K562 (cell line): ENCODE data around the gene EFNB3. TPM values are rescaled to one million over a fixed set of nuclear protein-coding genes. Genes with fewer than 3 reads are reported as not detected.

Experiments used
- CBX5 ChIP-seq: IDR thresholded peaks from 2 replicates; pipeline ENCODE4 v1.6.1; 2014; ENCODE audit warnings: low read depth, borderline replicate concordance
- EHMT2 ChIP-seq: fragments of 450-650 bp; IDR thresholded peaks from 2 replicates; pipeline ENCODE4 v1.6.1; 2018; ENCODE audit warnings: antibody characterized with exemption
- FIP1L1 ChIP-seq: fragments of 200-400 bp; formaldehyde crosslinking; IDR thresholded peaks from 2 replicates; pipeline ENCODE4 v1.6.1; 2018; ENCODE audit warnings: mild to moderate bottlenecking, low read depth, low read length; ENCODE audit not compliant: poor library complexity, severe bottlenecking
- HNRNPUL1 ChIP-seq: fragments of 200-400 bp; formaldehyde crosslinking; IDR thresholded peaks from 2 replicates; pipeline ENCODE4 v1.6.1; 2017; ENCODE audit warnings: low read length
- KLF16 ChIP-seq: IDR thresholded peaks from 2 replicates; pipeline ENCODE4 v1.6.1; 2016; ENCODE audit warnings: antibody characterized with exemption
- MEF2A ChIP-seq: IDR thresholded peaks from 2 replicates; pipeline ENCODE4 v1.6.1; 2011; ENCODE audit warnings: low read depth, mild to moderate bottlenecking, low read length, moderate library complexity; ENCODE audit not compliant: control insufficient read depth
- NCOR1 ChIP-seq: fragments of 450-650 bp; IDR thresholded peaks from 2 replicates; pipeline ENCODE4 v1.6.1; 2016; ENCODE audit warnings: mild to moderate bottlenecking, moderate library complexity
- NONO ChIP-seq, 2 experiments: fragments of 200-400 bp in 1 of 2; fragments of 450-650 bp in 1 of 2; formaldehyde crosslinking in 1 of 2; IDR thresholded peaks; 2 replicates each; pipeline ENCODE4 v1.6.1; 2017; ENCODE audit warnings: low read depth in 2 of 2, mild to moderate bottlenecking in 2 of 2, moderate library complexity in 2 of 2, low read length in 1 of 2
- RBM17 ChIP-seq: fragments of 200-400 bp; formaldehyde crosslinking; IDR thresholded peaks from 2 replicates; pipeline ENCODE4 v1.6.1; 2017; ENCODE audit warnings: low read depth, mild to moderate bottlenecking, low read length, borderline replicate concordance
- RFX5 ChIP-seq: IDR thresholded peaks from 2 replicates; pipeline ENCODE4 v1.6.1; 2011; ENCODE audit warnings: low read depth, mild to moderate bottlenecking, improper control_type of control experiment, low read length
- SMARCA4 ChIP-seq: fragments of 450-650 bp; IDR thresholded peaks from 2 replicates; pipeline ENCODE4 v1.6.1; 2016
- XRCC3 ChIP-seq: fragments of 450-650 bp; IDR thresholded peaks from 2 replicates; pipeline ENCODE4 v1.6.1; 2017; ENCODE audit warnings: mild to moderate bottlenecking, moderate library complexity
- ZEB2 ChIP-seq: fragments of 450-650 bp; IDR thresholded peaks from 2 replicates; pipeline ENCODE4 v1.6.1; 2016
- ZNF197 ChIP-seq: fragments of 200-800 bp; sonication (Bioruptor generic); IDR thresholded peaks from 2 replicates; pipeline ENCODE4 v1.6.1; 2016; ENCODE audit warnings: low read depth, missing genetic modification characterization, missing compliant biosample characterization
- polyA plus RNA-seq, 8 experiments: library from polyadenylated mRNA; depleted of rRNA in 4 of 8; stranded (reverse) in 5 of 8; unstranded in 3 of 8; fragments of >200 nt; fragmentation: Nextera tagmentation in 2 of 8; fragmentation: Illumina TruSeq in 1 of 8; extraction: Ambion mirVana in 2 of 8; extraction: Trizol in 1 of 8; gene quantifications; 2 replicates each; pipeline versions ENCODE4 v1.2.1 to v1.2.3, GENCODE V29; 2011 to 2014; ENCODE audit warnings: inconsistent platforms in 1 of 8, missing spikeins in 1 of 8
- total RNA-seq, 7 experiments: library from RNA; depleted of rRNA in 6 of 7; stranded (reverse); fragments of >200 nt in 6 of 7; fragmentation: Illumina TruSeq in 2 of 7; extraction: Trizol in 2 of 7; gene quantifications; 2 replicates each; pipeline versions ENCODE4 v1.2.1 to v1.2.3, GENCODE V29; 2011 to 2021; ENCODE audit warnings: low replicate concordance in 1 of 7
- TF ChIP-seq, protein P1 (sequence below), 2 experiments: fragments of 450-650 bp; IDR thresholded peaks; 2 replicates each; pipeline ENCODE4 v1.6.1; 2016; ENCODE audit warnings: mild to moderate bottlenecking in 2 of 2, borderline replicate concordance in 1 of 2, low read depth in 1 of 2, moderate library complexity in 1 of 2
- TF ChIP-seq, protein P2 (sequence below): fragments of 450-650 bp; formaldehyde crosslinking; IDR thresholded peaks from 2 replicates; pipeline ENCODE4 v1.4.0; 2020; ENCODE audit warnings: mild to moderate bottlenecking, mixed read lengths
- TF ChIP-seq, protein P3 (sequence below): sonication (generic); formaldehyde crosslinking; IDR thresholded peaks from 2 replicates; pipeline ENCODE4 v1.8.0; 2022; ENCODE audit warnings: mild to moderate bottlenecking, low read depth, missing genetic modification reagents

Gene EFNB3
- total and polyA plus RNA-seq, 9 of the 15 experiments (the other 6 are each of a cell fraction or from before 2014, with no cell fraction given): not detected

GRCh38 chr17:7745748-7746470, 40.9 kb downstream of the EFNB3 start (continued):
- no peak for TF ChIP-seq ZNF197 (CRISPR knock-in tag)
- no peak for TF ChIP-seq KLF16
- TF ChIP-seq RBM17: no peak
- TF ChIP-seq RFX5: no peak
- no peak for TF ChIP-seq ZEB2
- TF ChIP-seq, protein P1, sequence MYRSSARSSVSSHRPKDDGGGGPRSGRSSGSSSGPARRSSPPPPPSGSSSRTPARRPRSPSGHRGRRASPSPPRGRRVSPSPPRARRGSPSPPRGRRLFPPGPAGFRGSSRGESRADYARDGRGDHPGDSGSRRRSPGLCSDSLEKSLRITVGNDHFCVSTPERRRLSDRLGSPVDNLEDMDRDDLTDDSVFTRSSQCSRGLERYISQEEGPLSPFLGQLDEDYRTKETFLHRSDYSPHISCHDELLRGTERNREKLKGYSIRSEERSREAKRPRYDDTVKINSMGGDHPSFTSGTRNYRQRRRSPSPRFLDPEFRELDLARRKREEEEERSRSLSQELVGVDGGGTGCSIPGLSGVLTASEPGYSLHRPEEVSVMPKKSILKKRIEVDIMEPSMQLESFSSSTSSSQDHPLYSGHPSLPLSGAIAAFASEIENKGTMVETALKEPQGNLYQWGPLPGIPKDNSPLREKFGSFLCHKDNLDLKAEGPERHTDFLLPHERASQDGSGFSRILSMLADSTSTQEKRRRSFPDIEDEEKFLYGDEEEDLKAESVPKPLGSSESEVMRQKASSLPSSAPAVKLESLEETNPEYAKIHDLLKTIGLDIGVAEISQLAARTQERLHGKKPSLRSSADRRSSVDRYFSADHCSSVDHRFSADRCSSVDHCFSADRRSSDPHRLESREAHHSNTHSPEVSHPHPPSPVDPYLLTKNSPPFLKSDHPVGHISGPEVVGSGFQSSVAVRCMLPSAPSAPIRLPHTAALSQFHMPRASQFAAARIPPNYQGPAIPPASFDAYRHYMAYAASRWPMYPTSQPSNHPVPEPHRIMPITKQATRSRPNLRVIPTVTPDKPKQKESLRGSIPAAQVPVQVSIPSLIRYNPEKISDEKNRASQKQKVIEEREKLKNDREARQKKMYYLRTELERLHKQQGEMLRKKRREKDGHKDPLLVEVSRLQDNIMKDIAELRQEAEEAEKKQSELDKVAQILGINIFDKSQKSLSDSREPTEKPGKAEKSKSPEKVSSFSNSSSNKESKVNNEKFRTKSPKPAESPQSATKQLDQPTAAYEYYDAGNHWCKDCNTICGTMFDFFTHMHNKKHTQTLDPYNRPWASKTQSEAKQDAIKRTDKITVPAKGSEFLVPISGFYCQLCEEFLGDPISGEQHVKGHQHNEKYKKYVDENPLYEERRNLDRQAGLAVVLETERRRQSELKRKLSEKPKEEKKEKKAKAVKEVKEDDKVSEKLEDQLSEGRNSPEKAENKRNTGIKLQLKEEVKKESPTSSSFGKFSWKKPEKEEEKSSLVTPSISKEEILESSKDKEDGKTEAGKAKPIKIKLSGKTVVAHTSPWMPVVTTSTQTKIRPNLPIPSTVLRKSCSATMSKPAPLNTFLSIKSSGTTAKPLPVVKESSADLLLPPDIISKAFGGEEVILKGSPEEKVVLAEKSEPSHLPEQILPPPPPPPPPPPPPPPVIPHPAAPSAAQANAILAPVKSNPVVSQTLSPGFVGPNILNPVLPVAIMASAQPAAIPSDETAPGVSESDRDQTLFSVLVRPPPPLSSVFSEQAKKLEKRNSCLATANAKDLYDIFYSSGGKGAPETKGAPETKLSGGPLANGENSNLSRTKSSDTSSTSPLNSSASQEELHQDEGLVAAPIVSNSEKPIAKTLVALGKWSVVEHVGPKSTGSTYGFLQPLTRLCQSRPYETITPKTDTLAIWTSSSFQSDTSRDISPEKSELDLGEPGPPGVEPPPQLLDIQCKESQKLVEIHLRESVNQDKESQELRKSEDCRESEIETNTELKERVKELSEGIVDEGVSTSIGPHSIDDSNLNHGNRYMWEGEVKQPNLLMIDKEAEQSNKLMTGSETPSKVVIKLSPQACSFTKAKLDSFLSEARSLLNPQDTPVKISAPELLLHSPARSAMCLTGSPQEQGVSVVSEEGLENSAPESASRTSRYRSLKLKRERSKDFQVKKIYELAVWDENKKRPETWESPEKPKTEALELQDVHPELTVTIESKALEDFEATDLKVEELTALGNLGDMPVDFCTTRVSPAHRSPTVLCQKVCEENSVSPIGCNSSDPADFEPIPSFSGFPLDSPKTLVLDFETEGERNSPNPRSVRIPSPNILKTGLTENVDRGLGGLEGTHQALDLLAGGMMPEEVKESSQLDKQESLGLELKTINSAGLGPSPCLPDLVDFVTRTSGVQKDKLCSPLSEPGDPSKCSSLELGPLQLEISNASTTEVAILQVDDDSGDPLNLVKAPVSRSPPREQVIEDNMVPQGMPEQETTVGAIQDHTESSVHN (IDR thresholded peaks at IDR 0.05; ENCODE audit: borderline replicate concordance in 1 of 2, low read depth in 1 of 2): no peak
- no peak for TF ChIP-seq MEF2A
- no peak for TF ChIP-seq NCOR1
- no peak for TF ChIP-seq NONO (IDR thresholded peaks at IDR 0.05; ENCODE audit: low read depth in 2 of 2, low read length in 1 of 2)
- TF ChIP-seq, protein P2, sequence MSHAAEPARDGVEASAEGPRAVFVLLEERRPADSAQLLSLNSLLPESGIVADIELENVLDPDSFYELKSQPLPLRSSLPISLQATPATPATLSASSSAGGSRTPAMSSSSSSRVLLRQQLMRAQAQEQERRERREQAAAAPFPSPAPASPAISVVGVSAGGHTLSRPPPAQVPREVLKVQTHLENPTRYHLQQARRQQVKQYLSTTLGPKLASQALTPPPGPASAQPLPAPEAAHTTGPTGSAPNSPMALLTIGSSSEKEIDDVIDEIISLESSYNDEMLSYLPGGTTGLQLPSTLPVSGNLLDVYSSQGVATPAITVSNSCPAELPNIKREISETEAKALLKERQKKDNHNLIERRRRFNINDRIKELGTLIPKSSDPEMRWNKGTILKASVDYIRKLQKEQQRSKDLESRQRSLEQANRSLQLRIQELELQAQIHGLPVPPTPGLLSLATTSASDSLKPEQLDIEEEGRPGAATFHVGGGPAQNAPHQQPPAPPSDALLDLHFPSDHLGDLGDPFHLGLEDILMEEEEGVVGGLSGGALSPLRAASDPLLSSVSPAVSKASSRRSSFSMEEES: peak; percentile 74
- no peak for TF ChIP-seq FIP1L1
- TF ChIP-seq, protein P3, sequence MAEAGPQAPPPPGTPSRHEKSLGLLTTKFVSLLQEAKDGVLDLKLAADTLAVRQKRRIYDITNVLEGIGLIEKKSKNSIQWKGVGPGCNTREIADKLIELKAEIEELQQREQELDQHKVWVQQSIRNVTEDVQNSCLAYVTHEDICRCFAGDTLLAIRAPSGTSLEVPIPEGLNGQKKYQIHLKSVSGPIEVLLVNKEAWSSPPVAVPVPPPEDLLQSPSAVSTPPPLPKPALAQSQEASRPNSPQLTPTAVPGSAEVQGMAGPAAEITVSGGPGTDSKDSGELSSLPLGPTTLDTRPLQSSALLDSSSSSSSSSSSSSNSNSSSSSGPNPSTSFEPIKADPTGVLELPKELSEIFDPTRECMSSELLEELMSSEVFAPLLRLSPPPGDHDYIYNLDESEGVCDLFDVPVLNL (CRISPR knock-in tag): no peak
- TF ChIP-seq EHMT2: no peak
- TF ChIP-seq XRCC3: no peak
- no peak for TF ChIP-seq CBX5
- TF ChIP-seq HNRNPUL1: no peak
- 0 out of 2 replicates have a peak, but pooled peaks have one; percentile 17 for TF ChIP-seq SMARCA4
